GM18498 (cell line): ENCODE results near the gene EPN1.

Source experiments
- ATAC-seq: cut with Tn5 transposase; IDR thresholded peaks from one replicate; pipeline ENCODE4 v1.9.1; 2021; ENCODE audit warnings: mild to moderate bottlenecking, moderate library complexity; ENCODE audit not compliant: unreplicated experiment

EPN1 gene

DNA sequence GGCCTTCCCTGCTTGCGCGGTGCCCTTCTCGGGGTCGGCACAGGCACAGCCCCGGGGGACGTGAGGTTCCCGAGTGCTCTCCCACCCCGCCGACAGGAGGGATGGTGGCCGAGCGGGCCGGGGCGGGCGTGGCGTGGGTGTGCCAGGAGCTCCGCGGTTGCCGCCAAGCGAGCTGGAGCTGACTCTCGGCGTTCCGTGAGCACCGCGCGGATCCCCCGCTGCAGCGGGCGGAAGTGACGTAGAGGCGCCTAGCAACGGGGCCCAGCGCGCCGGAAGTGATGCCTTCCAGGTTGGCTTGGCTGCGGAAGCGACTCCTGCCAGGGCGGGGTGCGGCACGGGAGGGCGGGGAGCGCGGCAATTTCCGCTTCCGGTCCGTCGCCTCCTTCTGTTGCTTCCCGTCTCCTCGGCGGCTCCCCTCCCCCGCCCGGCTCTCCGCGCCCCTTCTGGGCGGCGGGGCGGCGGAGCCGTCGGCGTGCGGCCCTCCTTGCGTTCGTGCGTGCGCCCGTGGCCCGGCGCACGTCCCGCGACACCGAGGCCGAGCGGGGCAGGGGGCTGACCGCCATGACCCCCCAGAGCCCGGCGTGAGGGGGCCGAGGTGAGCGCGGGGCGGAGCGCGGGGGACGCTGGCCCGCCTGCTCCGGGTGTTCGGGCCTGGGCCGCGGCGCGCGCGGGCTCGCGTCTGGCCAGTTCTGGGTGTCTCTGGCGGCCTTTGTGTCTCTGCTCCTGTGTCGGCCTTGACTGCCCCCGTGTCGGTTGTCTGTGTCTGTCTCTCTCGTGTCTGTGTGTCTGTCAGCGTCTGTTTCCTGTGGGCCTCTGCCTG lies at the start of gene EPN1:
Gene EPN1, plus strand, starts transcription at position 386 of the 820 bp plus-strand sequence. CDS start 3,402 bp downstream, outside the sequence.
- peak; percentile 70 for ATAC-seq

DNA sequence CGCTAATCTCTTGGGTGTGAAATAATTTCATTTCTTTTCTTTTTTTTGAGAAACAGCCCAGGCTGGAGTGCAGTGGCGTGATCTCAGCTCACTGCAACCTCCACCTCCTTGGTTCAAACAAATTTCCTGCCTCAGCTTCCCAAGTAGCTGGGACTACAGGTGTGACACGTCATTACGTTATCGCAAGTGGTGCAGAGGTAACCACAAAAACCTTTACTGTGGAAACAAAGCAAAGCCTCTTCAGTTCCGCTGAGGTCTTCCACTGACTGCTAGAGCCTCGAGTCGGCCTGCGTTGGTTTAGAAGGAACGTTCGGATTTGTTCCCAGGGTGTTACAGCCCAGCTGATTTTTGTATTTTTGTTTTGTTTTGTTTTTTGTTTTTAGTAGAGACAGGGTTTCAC lies 48.7 kb upstream of the EPN1 start:
- ATAC-seq = no peak

DNA sequence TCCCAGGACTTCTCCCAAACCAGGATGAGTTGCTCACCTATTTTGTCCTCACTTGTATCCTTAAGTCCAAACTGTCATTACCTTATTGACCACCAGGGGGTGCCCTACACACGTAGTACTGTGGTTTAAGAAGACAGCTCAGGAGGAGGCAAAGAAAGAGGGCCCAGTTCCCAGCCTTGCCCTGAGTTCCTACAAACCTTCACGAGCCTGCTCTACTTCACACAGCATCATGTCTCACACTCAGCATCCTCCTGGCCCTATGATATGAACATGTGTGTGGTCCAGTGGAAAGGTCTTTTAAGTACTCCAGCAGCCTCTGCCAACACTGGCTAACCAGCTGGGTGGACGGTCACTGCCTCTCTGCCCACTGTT lies 42.6 kb upstream of the EPN1 start:
- ATAC-seq = no peak

DNA sequence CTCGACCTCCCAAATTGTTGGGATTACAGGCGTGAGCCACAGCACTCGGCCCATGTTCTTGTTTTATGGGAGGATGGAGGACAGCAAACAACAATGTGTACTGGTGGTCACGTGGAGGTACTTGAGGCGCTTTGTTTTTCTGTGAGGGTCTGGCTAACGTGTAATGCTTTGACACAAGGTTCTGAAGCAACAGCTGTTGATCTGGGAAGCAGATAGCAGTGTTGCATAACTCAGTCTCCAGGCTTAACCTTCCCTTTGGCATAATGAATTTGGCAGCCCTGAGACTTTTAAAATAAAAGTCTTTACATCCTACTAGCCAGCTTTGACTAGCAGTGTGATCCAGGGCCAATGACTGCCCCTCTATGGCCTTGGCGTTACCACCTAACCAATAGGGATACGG lies 41.2 kb upstream of the EPN1 start:
- ATAC-seq = no peak

DNA sequence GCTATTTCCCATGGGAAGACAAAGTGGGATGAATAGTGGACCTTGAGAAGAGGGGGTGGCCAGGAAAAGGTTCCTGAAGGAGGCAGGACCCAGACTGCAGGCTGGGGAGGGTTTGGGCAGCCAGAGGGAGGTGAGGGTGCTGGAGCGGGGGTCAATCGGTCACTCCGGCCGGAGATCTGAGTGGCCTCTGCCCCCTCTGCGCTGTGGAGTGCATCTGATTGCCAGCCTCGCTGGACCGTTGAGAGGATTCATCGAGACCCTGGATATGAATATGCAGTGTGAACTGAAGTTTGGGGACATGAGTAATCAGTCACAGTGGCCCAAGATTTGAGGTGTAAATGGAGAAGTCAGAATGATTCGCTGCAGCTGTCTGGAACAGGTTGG lies 39.7 kb upstream of the EPN1 start:
- ATAC-seq = no peak

DNA sequence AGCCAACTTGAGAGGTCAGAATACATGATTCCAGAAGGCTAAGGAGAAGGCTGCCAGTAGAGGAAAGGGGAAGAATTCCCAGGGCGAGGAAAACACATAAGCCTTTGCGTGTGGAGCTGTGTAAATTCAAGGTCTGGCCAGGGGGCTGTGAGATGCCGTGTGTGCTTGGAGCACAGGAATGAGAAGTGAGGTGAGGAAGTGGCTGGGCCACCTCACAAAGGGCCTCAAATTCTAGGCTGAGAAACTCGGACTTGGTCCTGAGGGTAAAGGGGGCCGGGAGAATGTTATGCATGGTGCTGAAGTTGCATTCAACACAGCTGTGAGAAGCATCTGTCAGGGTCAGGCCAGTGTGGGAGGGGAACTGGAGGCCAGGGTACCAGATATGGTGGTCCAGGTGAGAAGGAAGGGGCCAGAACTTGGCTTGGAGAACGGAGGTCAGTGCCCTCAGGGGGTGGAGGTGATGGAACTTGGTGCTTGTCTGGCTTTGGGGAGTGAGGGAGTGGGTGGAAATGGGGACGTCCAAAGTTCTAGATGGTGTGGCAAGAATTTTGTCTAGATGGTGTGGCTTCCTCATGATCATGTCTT lies 39.1 kb upstream of the EPN1 start:
- no peak for ATAC-seq

DNA sequence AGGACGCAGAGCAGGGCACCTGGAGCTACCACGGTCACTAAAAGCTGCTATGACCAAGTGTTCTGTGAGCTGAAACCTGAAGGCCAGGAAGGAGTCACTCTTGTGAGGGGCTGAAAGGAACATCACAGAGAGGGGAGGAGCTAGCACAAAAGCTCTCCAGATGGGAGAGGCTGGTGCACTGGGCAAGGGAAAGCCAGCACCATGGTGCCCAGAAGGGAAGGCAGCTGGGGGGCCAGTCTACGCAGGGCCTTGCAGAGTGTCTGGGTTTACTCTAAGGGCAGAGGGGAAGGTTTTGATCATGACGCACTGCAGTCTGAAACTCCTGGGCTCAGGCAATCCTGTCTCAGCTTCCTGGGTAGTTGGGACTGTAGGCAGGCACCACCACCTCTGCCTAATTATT lies 38.3 kb upstream of the EPN1 start:
- no peak for ATAC-seq

DNA sequence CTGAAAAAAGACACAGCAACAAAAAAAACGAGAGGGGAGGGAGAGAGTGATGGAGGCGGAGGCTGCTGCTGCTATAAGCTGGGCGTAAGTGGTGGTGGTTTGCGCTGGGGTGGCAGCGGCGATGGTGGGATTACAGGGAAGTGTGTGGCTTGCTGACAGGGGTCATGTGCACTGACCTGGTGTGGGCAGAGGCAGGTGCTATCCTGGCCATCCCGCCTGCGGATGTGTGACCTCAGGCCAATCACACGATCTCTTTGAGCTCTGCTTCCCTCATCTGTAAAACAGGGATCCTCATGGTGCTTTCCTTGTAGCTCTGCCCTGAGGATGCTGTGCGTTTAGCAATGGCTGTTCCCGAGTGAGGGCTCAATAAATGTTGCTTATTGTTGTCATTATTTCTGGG lies 37.5 kb upstream of the EPN1 start:
- no peak for ATAC-seq

DNA sequence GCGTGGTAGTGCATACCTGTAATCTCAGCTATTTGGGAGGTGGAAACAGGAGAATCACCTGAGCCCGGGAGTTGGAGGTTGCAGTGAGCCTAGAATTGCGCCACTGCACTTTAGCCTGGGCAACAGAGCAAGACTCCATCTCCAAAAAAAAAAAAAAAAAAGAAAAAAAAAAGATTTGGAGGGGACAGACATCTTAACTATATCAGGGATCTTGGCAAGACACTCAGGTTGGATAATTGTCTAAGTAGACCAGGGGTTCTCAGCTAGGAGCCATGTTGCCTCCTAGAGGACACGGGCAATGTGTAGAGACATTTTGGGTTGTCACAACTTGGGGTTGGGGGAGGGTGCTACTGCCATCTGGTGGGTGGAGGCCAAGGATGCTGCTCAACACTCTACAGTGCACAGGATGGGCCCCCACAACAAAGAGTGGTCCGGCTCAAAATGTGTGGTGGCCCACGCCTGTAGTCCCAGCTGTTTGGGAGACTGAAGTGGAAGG lies 36.1 kb upstream of the EPN1 start:
- no peak for ATAC-seq

DNA sequence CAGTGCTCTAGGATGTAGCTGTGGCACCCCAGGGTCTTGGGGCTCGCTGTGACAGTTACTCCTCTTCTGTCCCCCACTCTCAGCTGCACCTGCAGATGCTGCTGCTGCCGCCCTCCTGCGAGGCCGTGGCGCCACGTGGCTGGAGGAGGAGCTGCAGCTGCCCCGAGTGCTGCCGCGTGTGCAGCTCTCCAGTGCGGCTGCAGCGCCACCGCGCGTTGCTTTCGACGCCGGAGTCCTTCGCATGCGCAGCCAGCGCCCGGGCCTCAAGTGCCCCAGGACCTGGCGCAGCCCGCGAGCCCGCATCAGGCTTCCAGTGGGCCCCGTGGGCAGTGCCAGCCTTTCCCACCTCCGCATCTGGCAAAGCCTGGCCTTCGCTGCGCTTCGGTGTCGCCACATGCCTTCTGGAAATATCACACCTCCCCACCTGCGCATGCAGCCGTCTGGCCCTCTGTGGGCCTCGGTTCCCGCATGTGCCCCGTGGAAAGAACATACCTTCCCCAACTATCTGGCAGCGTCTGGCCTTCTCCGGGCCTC lies 34.9 kb upstream of the EPN1 start:
- no peak for ATAC-seq

DNA sequence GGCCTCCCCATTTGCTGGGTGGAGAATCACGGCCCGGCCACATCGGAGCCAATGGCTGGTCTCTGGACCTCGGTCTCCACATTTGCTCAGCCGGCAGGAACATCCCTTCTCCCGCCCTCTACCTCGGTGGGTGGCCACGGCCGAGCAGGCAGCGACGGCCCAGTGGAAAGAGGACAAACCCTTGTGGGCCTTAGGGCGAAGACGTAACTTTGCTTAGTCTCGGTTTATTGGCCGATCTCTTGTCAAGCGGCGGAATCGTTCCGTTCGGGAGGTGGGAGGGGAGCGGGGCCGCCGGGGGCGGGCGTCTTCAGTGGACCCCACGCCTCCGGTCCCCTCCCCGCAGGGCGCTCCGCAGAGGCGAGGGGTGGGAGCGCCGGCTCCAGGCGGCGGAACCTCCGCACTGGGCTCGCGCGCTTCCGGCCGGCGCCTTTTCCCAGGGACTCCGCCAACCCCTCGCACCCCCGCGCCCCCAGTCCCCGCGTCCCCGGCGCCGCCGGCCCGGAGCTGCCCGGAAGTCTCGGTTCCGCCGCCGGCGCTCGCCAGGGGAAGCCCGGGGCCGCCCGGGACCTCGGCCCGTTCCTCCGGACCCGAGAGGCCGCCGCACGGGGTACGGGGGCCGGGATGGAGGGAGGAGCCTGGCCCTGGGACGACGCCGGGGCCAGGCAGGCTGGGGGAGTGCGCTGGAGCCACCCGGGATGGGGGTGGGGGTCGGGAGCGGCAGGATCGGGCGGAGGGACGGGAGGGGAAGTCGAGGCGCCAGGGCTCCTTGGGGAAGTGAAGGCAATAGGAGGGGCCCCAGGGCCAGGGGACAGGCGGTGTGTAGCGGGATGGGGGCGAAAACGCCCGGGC lies 34.2 kb upstream of the EPN1 start, which contains the start of gene ZNF580:
Gene ZNF580, plus strand, starts transcription at position 426 of the 849 bp plus-strand sequence. CDS start 1,507 bp downstream, outside the sequence.
- ATAC-seq = peak; percentile 32

DNA sequence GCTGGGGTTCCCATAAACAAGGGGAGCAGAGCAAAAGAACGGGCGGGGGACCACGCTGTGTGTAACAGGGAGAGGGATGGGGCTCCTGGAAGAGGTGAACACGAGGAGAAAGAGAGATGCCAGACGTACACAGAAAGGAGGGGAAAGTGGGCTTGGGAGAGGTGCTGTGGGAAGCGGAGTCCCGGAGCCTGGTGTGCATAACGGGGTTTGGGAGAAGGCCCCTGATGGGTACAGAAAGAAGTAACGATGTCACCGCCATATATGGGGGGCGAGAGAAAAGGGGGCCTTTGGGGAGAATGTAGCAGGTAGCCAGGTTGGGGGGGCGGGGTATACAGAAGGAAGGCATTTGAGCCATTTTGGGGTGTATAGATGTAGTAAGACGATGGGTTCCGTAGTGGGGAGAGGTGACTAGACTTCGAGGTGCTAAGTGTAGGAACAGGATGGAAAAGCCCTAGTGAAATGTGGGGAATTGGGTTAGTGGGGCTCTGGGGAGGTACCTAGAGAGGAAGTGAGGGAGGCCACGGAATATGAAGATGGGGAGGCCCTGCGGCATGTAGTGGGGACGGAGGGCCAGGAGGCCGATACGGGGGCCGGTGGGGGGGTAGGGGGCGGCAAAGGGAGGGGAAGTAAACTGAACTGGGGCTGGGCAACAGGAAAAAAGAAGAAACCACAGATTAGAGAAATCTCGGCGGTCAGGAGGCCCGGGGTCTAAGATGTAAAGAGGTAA lies 33.4 kb upstream of the EPN1 start:
- ATAC-seq = no peak

DNA sequence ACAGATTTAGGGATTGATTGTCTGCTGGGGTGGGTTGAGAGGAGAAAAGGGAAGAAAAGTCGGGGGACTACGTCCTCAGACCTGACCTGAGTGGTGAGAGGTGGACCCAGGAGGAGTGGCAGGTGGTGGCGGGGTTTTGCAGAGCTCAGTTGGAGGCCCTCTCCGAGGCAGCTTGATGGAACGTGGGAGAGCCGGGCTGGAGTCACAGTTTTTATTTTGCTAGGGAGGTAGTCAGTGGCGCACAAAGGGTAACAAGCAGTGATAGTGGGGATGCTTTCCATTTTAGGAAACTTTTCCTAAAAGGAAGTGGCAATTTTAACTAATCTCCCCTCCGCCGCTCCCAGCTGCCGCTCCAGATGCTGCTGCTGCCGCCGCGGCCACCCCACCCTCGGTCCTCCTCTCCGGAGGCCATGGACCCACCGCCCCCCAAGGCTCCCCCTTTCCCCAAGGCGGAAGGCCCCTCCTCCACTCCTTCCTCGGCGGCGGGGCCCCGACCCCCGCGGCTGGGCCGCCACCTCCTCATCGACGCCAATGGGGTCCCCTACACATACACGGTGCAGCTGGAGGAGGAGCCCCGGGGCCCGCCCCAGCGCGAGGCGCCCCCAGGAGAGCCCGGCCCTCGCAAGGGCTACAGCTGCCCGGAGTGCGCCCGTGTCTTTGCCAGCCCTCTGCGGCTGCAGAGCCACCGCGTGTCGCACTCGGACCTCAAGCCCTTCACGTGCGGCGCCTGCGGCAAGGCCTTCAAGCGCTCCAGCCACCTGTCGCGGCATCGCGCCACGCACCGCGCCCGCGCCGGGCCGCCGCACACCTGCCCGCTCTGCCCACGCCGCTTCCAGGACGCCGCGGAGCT lies 32.6 kb upstream of the EPN1 start:
- ATAC-seq = peak; percentile 8

DNA sequence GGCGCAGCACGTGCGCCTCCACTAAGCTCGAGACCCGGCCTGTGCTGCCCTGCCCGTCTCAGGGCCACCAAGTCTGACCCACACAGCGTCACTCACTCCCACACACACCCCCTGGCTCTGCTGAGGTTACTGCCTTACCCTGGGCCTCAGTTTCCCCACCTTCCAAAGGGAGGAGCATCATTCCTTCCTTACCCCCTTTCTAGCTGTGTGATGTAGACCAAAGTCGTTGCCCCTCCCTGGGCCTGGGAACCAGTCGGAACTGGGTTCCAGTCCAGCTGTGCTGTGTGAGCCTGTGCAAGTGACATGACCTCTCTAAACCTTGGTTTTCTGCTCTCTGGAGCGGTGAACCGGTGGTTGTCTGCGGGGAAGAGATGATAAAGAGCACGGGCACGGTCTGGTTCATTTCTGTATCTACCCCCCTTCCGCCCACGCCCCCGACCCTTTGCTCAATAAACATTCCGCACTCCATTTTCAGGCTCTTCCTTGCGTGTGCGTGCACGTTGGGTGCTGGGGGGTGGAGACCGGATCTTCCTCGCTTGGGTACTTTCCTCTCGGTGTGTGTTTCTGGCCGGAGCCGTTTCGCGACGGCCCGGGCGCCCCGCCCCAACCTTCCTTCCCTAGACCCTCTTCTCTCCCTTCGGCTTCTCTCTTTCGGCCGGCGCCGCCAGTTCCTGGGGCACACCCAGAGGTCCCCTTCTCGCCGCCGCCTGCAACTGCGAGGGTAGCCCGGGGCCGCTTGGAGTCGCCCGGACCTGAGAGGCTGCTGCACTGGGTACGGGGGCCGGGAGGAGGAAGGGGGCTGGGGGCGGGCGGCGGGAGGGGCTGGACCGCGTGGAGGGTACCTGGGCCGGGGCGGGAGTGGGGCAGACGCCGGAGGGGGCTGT lies 31.8 kb upstream of the EPN1 start, which contains the start of gene ZNF581:
Gene ZNF581, plus strand, starts transcription at position 647 of the 884 bp plus-strand sequence. CDS start 923 bp downstream, outside the sequence.
- ATAC-seq = peak; percentile 39

DNA sequence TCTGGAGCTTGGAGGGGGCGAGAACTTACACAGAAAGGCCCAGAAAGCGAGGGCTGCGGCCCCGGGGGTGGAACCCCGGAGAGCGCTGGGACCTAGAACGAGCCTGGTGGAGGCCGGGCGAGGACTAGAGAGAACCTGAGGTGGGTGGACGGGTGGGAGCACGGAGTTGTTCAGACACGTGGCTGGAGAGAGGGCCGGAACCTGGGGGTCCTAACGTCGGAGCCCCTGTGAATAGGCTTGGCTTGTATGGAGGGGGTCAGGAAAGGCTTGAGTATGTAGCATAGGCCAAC lies 31.2 kb upstream of the EPN1 start:
- no peak for ATAC-seq

DNA sequence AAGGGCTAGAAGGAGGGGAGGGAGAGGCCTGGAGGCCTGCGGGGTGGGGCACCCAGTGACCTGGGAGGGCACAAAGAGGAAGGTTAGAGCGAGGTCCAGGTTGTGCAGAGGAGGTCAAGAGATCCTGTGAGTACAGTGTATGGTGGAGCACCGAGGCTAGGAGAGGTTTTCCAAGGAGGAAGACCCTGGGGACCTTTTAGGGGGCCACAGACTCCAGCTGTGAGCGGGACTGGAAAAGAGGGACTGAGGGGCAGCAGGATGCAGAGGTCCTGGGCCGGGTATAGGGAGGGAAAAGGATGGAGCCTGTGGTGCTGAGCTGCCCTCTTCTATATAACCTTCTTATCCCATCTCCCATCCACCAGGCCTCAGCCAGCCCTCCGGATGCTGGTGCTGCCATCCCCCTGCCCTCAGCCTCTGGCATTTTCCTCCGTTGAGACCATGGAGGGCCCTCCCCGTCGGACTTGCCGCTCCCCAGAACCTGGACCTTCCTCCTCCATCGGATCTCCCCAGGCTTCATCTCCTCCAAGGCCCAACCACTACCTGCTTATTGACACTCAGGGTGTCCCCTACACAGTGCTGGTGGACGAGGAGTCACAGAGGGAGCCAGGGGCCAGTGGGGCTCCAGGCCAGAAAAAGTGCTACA lies 30.7 kb upstream of the EPN1 start:
- ATAC-seq = no peak

DNA sequence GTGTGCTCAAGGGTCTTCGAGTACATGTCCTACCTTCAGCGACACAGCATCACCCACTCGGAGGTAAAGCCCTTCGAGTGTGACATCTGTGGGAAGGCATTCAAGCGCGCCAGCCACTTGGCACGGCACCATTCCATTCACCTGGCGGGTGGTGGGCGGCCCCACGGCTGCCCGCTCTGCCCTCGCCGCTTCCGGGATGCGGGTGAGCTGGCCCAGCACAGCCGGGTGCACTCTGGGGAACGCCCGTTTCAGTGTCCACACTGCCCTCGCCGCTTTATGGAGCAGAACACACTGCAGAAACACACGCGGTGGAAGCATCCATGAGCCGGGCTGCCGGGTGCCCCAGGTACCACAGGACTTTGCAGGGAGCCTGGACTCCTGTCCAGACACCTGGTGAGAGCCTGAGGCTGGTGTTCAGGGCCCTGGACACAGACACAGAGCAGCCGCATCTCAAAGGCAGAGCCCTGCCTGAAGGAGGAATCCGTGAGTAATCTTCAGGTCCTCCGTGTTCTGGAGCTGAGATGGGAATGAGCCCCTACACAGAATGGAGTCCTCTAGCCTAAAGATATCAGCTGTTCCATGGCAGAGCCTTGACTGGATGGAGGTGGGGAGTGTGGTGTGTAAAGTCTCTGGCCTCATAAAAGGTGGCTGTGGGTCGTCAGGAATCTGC lies 30.0 kb upstream of the EPN1 start:
- ATAC-seq = no peak

DNA sequence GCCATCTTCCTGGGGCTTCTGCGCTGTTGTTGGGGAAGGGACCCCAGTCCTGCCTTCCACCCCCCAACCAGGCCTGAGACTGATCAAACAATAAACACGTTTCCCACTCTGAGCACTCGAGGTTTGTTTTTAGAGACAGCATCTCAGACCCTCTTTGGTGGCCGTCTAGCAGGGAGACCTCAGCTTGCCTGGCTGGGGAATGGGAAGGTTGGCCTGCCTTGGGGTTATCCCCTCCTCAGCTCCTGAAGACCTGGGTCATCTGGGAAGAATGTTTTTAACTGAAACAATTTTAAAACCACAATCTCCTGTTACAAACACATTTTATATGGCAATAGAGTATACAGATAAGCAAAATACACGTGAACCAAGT lies 29.5 kb upstream of the EPN1 start:
- no peak for ATAC-seq
